NCI-H82 treated with DMSO at 0.1 percent for 48 hours (cell line): ENCODE data around the gene RYK.

Source experiments
- DNase-seq: peaks from one replicate; lab custom pipeline; 2025; ENCODE audit not compliant: unreplicated experiment; lab: John Stamatoyannopoulos, UW

The RYK gene

GRCh38 chr3:134155446-134155845 lies 95.2 kb downstream of the RYK start:
- DNase-seq, result no peak

GRCh38 chr3:134153761-134154160 lies 96.9 kb downstream of the RYK start:
- DNase-seq, result no peak

- DNase-seq, result no peak
Observed at GRCh38 chr3:134150476-134150875, 100.2 kb downstream of the RYK start.

- no peak for DNase-seq
Observed at GRCh38 chr3:134149286-134149685, 101.4 kb downstream of the RYK start.

GRCh38 chr3:134148534-134148933 lies 102.1 kb downstream of the RYK start:
- no peak for DNase-seq

- DNase-seq, result no peak
Observed at GRCh38 chr3:134147411-134147810, 103.2 kb downstream of the RYK start.

- DNase-seq, result no peak
Observed at GRCh38 chr3:134146666-134147065, 104.0 kb downstream of the RYK start.

GRCh38 chr3:134145183-134145582 lies 105.5 kb downstream of the RYK start:
- DNase-seq, result no peak

- DNase-seq, result no peak
Observed at GRCh38 chr3:134144694-134145093, 106.0 kb downstream of the RYK start.

GRCh38 chr3:134143828-134144401 lies 106.7 kb downstream of the RYK start:
- no peak for DNase-seq

- DNase-seq, result no peak
Observed at GRCh38 chr3:134136604-134137003, 114.1 kb downstream of the RYK start.

GRCh38 chr3:134134698-134135415 lies 115.8 kb downstream of the RYK start:
- DNase-seq, result no peak

GRCh38 chr3:134134240-134134639 lies 116.4 kb downstream of the RYK start:
- DNase-seq, result no peak

- no peak for DNase-seq
Observed at GRCh38 chr3:134132961-134133360, 117.7 kb downstream of the RYK start.

- no peak for DNase-seq
Observed at GRCh38 chr3:134126153-134126552, 124.5 kb downstream of the RYK start.

GRCh38 chr3:134114726-134115125 lies 135.9 kb downstream of the RYK start:
- no peak for DNase-seq

GRCh38 chr3:134111616-134112015 lies 139.0 kb downstream of the RYK start:
- DNase-seq, result no peak

- DNase-seq, result no peak
Observed at GRCh38 chr3:134110963-134111362, 139.7 kb downstream of the RYK start.
